HepG2 (cell line): Measurements from ENCODE around the gene SCAANT1.

Experiments used
- FOXP1 ChIP-seq, 2 experiments: fragments of 450-650 bp in 1 of 2; IDR thresholded peaks; 2 replicates each; pipeline ENCODE4 v1.6.1; 2017 to 2018; ENCODE audit warnings: antibody characterized with exemption in 1 of 2
- POLR2A ChIP-seq, 2 experiments: IDR thresholded peaks; 2 replicates each; pipeline ENCODE4 v1.6.1; 2011; ENCODE audit warnings: low read depth in 2 of 2, low read length in 2 of 2, mild to moderate bottlenecking in 1 of 2, moderate library complexity in 1 of 2; ENCODE audit not compliant: insufficient read depth in 1 of 2
- POLR2AphosphoS5 ChIP-seq: IDR thresholded peaks from 2 replicates; pipeline ENCODE4 v1.6.1; 2012; ENCODE audit warnings: low read depth, low read length
- SIN3A ChIP-seq: IDR thresholded peaks from 2 replicates; pipeline ENCODE4 v1.6.1; 2011; ENCODE audit warnings: low read depth, mild to moderate bottlenecking, control low read depth, low read length, borderline replicate concordance
- SP1 ChIP-seq, 2 experiments: fragments of 450-650 bp in 1 of 2; sonication (generic) in 1 of 2; formaldehyde crosslinking in 1 of 2; IDR thresholded peaks; 2 replicates each; pipeline versions ENCODE4 v1.4.0 to v1.6.1; 2016 to 2020; ENCODE audit warnings: missing genetic modification reagents in 1 of 2
- TCF7 ChIP-seq: sonication (generic); IDR thresholded peaks from 2 replicates; pipeline ENCODE4 v1.6.1; 2016; ENCODE audit warnings: antibody characterized with exemption, low read depth
- ZNF33A ChIP-seq: sonication (generic); formaldehyde crosslinking; IDR thresholded peaks from 2 replicates; pipeline ENCODE4 v1.5.1; 2020; ENCODE audit warnings: missing genetic modification reagents, mild to moderate bottlenecking, moderate library complexity, borderline replicate concordance
- TF ChIP-seq, protein P1 (sequence below): sonication (generic); formaldehyde crosslinking; conservative IDR thresholded peaks from 2 replicates; pipeline ENCODE4 v1.4.0; 2020; ENCODE audit warnings: missing genetic modification reagents
- TF ChIP-seq, protein P2 (sequence below): sonication (generic); formaldehyde crosslinking; IDR thresholded peaks from 2 replicates; pipeline ENCODE4 v1.4.0; 2020; ENCODE audit warnings: mild to moderate bottlenecking, missing genetic modification reagents, borderline replicate concordance
- TF ChIP-seq, protein P3 (sequence below): sonication (generic); formaldehyde crosslinking; IDR thresholded peaks from 2 replicates; pipeline ENCODE4 v1.9.0; 2021; ENCODE audit warnings: missing genetic modification reagents, borderline replicate concordance
- TF ChIP-seq, protein P4 (sequence below): sonication (generic); formaldehyde crosslinking; IDR thresholded peaks from 2 replicates; pipeline ENCODE4 v1.5.0; 2020; ENCODE audit warnings: mild to moderate bottlenecking, missing genetic modification reagents, moderate library complexity
- TF ChIP-seq, protein P5 (sequence below): sonication (generic); formaldehyde crosslinking; IDR thresholded peaks from 2 replicates; pipeline ENCODE4 v1.4.0; 2020; ENCODE audit warnings: missing genetic modification reagents, borderline replicate concordance
- TF ChIP-seq, protein P6 (sequence below): sonication (generic); formaldehyde crosslinking; IDR thresholded peaks from 2 replicates; pipeline ENCODE4 v1.4.0; 2020; ENCODE audit warnings: missing genetic modification reagents

DNA sequence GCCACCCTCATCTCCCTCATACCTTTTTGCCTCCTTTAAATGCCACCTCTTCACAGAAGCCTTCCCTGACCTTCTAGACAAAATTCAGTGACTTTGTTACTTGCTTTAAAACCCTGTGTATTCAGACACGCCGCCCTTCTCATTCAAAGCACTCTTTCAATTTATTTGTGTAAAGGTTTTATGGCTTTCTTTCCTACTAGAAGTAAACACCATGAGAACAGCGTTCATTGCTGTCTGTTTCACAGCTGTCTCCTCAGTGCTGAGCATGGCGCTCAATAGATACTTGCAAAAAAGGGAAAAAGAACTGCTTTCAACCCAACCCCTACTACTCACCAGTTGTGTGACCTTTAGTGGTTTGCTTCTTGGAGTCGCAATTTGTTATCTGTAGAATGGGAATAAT lies 31.5 kb downstream of the SCAANT1 start:
- no peak for TF ChIP-seq SIN3A
- TF ChIP-seq, protein P1, sequence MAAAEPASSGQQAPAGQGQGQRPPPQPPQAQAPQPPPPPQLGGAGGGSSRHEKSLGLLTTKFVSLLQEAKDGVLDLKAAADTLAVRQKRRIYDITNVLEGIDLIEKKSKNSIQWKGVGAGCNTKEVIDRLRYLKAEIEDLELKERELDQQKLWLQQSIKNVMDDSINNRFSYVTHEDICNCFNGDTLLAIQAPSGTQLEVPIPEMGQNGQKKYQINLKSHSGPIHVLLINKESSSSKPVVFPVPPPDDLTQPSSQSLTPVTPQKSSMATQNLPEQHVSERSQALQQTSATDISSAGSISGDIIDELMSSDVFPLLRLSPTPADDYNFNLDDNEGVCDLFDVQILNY (CRISPR knock-in tag), result no peak
- TF ChIP-seq, protein P2, sequence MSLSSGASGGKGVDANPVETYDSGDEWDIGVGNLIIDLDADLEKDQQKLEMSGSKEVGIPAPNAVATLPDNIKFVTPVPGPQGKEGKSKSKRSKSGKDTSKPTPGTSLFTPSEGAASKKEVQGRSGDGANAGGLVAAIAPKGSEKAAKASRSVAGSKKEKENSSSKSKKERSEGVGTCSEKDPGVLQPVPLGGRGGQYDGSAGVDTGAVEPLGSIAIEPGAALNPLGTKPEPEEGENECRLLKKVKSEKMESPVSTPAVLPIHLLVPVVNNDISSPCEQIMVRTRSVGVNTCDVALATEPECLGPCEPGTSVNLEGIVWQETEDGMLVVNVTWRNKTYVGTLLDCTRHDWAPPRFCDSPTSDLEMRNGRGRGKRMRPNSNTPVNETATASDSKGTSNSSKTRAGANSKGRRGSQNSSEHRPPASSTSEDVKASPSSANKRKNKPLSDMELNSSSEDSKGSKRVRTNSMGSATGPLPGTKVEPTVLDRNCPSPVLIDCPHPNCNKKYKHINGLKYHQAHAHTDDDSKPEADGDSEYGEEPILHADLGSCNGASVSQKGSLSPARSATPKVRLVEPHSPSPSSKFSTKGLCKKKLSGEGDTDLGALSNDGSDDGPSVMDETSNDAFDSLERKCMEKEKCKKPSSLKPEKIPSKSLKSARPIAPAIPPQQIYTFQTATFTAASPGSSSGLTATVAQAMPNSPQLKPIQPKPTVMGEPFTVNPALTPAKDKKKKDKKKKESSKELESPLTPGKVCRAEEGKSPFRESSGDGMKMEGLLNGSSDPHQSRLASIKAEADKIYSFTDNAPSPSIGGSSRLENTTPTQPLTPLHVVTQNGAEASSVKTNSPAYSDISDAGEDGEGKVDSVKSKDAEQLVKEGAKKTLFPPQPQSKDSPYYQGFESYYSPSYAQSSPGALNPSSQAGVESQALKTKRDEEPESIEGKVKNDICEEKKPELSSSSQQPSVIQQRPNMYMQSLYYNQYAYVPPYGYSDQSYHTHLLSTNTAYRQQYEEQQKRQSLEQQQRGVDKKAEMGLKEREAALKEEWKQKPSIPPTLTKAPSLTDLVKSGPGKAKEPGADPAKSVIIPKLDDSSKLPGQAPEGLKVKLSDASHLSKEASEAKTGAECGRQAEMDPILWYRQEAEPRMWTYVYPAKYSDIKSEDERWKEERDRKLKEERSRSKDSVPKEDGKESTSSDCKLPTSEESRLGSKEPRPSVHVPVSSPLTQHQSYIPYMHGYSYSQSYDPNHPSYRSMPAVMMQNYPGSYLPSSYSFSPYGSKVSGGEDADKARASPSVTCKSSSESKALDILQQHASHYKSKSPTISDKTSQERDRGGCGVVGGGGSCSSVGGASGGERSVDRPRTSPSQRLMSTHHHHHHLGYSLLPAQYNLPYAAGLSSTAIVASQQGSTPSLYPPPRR (CRISPR knock-in tag), result no peak
- TF ChIP-seq, protein P3, sequence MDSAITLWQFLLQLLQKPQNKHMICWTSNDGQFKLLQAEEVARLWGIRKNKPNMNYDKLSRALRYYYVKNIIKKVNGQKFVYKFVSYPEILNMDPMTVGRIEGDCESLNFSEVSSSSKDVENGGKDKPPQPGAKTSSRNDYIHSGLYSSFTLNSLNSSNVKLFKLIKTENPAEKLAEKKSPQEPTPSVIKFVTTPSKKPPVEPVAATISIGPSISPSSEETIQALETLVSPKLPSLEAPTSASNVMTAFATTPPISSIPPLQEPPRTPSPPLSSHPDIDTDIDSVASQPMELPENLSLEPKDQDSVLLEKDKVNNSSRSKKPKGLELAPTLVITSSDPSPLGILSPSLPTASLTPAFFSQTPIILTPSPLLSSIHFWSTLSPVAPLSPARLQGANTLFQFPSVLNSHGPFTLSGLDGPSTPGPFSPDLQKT, result no peak
- TF ChIP-seq, protein P4, sequence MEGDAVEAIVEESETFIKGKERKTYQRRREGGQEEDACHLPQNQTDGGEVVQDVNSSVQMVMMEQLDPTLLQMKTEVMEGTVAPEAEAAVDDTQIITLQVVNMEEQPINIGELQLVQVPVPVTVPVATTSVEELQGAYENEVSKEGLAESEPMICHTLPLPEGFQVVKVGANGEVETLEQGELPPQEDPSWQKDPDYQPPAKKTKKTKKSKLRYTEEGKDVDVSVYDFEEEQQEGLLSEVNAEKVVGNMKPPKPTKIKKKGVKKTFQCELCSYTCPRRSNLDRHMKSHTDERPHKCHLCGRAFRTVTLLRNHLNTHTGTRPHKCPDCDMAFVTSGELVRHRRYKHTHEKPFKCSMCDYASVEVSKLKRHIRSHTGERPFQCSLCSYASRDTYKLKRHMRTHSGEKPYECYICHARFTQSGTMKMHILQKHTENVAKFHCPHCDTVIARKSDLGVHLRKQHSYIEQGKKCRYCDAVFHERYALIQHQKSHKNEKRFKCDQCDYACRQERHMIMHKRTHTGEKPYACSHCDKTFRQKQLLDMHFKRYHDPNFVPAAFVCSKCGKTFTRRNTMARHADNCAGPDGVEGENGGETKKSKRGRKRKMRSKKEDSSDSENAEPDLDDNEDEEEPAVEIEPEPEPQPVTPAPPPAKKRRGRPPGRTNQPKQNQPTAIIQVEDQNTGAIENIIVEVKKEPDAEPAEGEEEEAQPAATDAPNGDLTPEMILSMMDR (CRISPR knock-in tag), result no peak
- TF ChIP-seq, protein P5, sequence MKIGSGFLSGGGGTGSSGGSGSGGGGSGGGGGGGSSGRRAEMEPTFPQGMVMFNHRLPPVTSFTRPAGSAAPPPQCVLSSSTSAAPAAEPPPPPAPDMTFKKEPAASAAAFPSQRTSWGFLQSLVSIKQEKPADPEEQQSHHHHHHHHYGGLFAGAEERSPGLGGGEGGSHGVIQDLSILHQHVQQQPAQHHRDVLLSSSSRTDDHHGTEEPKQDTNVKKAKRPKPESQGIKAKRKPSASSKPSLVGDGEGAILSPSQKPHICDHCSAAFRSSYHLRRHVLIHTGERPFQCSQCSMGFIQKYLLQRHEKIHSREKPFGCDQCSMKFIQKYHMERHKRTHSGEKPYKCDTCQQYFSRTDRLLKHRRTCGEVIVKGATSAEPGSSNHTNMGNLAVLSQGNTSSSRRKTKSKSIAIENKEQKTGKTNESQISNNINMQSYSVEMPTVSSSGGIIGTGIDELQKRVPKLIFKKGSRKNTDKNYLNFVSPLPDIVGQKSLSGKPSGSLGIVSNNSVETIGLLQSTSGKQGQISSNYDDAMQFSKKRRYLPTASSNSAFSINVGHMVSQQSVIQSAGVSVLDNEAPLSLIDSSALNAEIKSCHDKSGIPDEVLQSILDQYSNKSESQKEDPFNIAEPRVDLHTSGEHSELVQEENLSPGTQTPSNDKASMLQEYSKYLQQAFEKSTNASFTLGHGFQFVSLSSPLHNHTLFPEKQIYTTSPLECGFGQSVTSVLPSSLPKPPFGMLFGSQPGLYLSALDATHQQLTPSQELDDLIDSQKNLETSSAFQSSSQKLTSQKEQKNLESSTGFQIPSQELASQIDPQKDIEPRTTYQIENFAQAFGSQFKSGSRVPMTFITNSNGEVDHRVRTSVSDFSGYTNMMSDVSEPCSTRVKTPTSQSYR (CRISPR knock-in tag), result no peak
- no peak for TF ChIP-seq POLR2AphosphoS5
- TF ChIP-seq, protein P6, sequence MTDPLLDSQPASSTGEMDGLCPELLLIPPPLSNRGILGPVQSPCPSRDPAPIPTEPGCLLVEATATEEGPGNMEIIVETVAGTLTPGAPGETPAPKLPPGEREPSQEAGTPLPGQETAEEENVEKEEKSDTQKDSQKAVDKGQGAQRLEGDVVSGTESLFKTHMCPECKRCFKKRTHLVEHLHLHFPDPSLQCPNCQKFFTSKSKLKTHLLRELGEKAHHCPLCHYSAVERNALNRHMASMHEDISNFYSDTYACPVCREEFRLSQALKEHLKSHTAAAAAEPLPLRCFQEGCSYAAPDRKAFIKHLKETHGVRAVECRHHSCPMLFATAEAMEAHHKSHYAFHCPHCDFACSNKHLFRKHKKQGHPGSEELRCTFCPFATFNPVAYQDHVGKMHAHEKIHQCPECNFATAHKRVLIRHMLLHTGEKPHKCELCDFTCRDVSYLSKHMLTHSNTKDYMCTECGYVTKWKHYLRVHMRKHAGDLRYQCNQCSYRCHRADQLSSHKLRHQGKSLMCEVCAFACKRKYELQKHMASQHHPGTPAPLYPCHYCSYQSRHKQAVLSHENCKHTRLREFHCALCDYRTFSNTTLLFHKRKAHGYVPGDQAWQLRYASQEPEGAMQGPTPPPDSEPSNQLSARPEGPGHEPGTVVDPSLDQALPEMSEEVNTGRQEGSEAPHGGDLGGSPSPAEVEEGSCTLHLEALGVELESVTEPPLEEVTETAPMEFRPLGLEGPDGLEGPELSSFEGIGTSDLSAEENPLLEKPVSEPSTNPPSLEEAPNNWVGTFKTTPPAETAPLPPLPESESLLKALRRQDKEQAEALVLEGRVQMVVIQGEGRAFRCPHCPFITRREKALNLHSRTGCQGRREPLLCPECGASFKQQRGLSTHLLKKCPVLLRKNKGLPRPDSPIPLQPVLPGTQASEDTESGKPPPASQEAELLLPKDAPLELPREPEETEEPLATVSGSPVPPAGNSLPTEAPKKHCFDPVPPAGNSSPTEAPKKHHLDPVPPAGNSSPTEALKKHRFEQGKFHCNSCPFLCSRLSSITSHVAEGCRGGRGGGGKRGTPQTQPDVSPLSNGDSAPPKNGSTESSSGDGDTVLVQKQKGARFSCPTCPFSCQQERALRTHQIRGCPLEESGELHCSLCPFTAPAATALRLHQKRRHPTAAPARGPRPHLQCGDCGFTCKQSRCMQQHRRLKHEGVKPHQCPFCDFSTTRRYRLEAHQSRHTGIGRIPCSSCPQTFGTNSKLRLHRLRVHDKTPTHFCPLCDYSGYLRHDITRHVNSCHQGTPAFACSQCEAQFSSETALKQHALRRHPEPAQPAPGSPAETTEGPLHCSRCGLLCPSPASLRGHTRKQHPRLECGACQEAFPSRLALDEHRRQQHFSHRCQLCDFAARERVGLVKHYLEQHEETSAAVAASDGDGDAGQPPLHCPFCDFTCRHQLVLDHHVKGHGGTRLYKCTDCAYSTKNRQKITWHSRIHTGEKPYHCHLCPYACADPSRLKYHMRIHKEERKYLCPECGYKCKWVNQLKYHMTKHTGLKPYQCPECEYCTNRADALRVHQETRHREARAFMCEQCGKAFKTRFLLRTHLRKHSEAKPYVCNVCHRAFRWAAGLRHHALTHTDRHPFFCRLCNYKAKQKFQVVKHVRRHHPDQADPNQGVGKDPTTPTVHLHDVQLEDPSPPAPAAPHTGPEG (CRISPR knock-in tag), result no peak
- no peak for TF ChIP-seq ZNF33A (CRISPR knock-in tag)
- no peak for TF ChIP-seq POLR2A (IDR thresholded peaks at IDR 0.05; ENCODE audit: insufficient read depth in 1 of 2, low read depth in 2 of 2, low read length in 2 of 2)
- TF ChIP-seq FOXP1 (IDR thresholded peaks at IDR 0.05), result no peak
- TF ChIP-seq FOXP1 (CRISPR knock-in tag; IDR thresholded peaks at IDR 0.05), result no peak
- no peak for TF ChIP-seq SP1 (IDR thresholded peaks at IDR 0.05)
- no peak for TF ChIP-seq SP1 (CRISPR knock-in tag; IDR thresholded peaks at IDR 0.05)
- TF ChIP-seq TCF7, result no peak
